Colonic mucosa (tissue), 4 donors: ENCODE data around the gene ABHD14A. TPM values are rescaled to one million over a fixed set of nuclear protein-coding genes. Genes with fewer than 3 reads are reported as not detected.

Experiments used
- DNase-seq: peaks from one replicate; pipeline ENCODE4 v3.0.0-alpha.2; 2020
- H3K27ac ChIP-seq: fragments of 200-600 bp; one replicate; pipeline ENCODE4 v1.8.0; 2021
- H3K27me3 ChIP-seq: fragments of 200-600 bp; one replicate; pipeline ENCODE4 v1.8.0; 2021
- H3K36me3 ChIP-seq: fragments of 200-600 bp; one replicate; pipeline ENCODE4 v1.8.0; 2021
- H3K4me1 ChIP-seq: fragments of 200-600 bp; one replicate; pipeline ENCODE4 v1.8.0; 2021; ENCODE audit warnings: mild to moderate bottlenecking
- H3K4me3 ChIP-seq: fragments of 200-600 bp; one replicate; pipeline ENCODE4 v1.8.0; 2021
- H3K9ac ChIP-seq, 2 donors: one replicate each; pipeline ENCODE4 v1.7.0; 2013; ENCODE audit warnings: control low read depth in 2 of 2, low read depth in 2 of 2, low read length in 2 of 2
- H3K9me3 ChIP-seq: fragments of 200-600 bp; one replicate; pipeline ENCODE4 v1.8.0; 2021
- CTCF ChIP-seq: fragments of 200-600 bp; IDR thresholded peaks from one replicate; pipeline ENCODE4 v1.8.0; 2022; ENCODE audit warnings: antibody characterized with exemption, mild to moderate bottlenecking
- intact Hi-C: fragments of 100-400 bp; cut with DNase I; formaldehyde crosslinking; loops from one replicate; pipeline ENCODE4 v1.14.1; 2022
- total RNA-seq, 2 donors: library from RNA; stranded (reverse); fragmentation: NEBNext Ultra II Directional in 1 of 2; extraction: Animal tissue kit (Norgen Biotek cat#: 25700) in 1 of 2; gene quantifications; one replicate each; pipeline ENCODE4 v1.2.1, GENCODE V29; 2021
- donor health status: healthy.
- donor health status: DM: no; HTN: no; CAD: no.
- donor health status: DM: no; HTN: no; CAD: no.

ABHD14A gene
- total RNA-seq, 2 donors from 2014 or later = 7.4 to 9.6 TPM

GRCh38 chr3:51961011-51961410 is 13.9 kb upstream of the ABHD14A start:
- no peaks in the 10 kb centered on the region for H3K9me3 ChIP-seq
- H3K9ac ChIP-seq = no peak overlapping the region
- H3K36me3 ChIP-seq = no peaks in the 10 kb centered on the region
- no peak overlapping the region for H3K4me3 ChIP-seq
- TF ChIP-seq CTCF = no peak
- DNase-seq = no peak
- no peaks in the 10 kb centered on the region for H3K27me3 ChIP-seq
- intact Hi-C loops = no loop called here
- no peak overlapping the region for H3K27ac ChIP-seq
- H3K4me1 ChIP-seq = peaks cover 6% of the 10 kb centered on the region

- H3K4me3 ChIP-seq = no peak overlapping the region
- no peaks in the 10 kb centered on the region for H3K4me1 ChIP-seq
- no peaks in the 10 kb centered on the region for H3K27me3 ChIP-seq
- intact Hi-C loops = no loop called here
- no peak overlapping the region for H3K9ac ChIP-seq
- no peak for DNase-seq
- no peak overlapping the region for H3K27ac ChIP-seq
- TF ChIP-seq CTCF = no peak
- no peaks in the 10 kb centered on the region for H3K36me3 ChIP-seq
- H3K9me3 ChIP-seq = no peaks in the 10 kb centered on the region
Measured at GRCh38 chr3:51961602-51962569, 13.0 kb upstream of the ABHD14A start.

- DNase-seq = no peak
- no peak for TF ChIP-seq CTCF
- Histone ChIP-seq H3K9ac (no peak overlapping the region), H3K27ac (no peak overlapping the region), H3K4me3 (no peak overlapping the region), H3K4me1 (no peaks in the 10 kb centered on the region), H3K9me3 (no peaks in the 10 kb centered on the region), H3K36me3 (no peaks in the 10 kb centered on the region), H3K27me3 (no peaks in the 10 kb centered on the region)
- intact Hi-C loops = no loop called here
Measured at GRCh38 chr3:51962854-51963530, 11.9 kb upstream of the ABHD14A start.

GRCh38 chr3:51963951-51964451 is 10.9 kb upstream of the ABHD14A start:
- no peak overlapping the region for H3K9ac ChIP-seq
- DNase-seq = no peak
- H3K4me3 ChIP-seq = no peak overlapping the region
- no peaks in the 10 kb centered on the region for H3K4me1 ChIP-seq
- no peaks in the 10 kb centered on the region for H3K9me3 ChIP-seq
- TF ChIP-seq CTCF = no peak
- intact Hi-C loops = no loop called here
- no peak overlapping the region for H3K27ac ChIP-seq
- H3K36me3 ChIP-seq = no peaks in the 10 kb centered on the region
- H3K27me3 ChIP-seq = no peaks in the 10 kb centered on the region

- DNase-seq = no peak
- no peak overlapping the region for H3K27ac ChIP-seq
- no peak for TF ChIP-seq CTCF
- H3K27me3 ChIP-seq = no peaks in the 10 kb centered on the region
- intact Hi-C loops = no loop called here
- H3K36me3 ChIP-seq = no peaks in the 10 kb centered on the region
- no peaks in the 10 kb centered on the region for H3K9me3 ChIP-seq
- no peak overlapping the region for H3K4me3 ChIP-seq
- no peak overlapping the region for H3K9ac ChIP-seq
- H3K4me1 ChIP-seq = no peaks in the 10 kb centered on the region
Measured at GRCh38 chr3:51964521-51964920, 10.3 kb upstream of the ABHD14A start.
